HepG2 (cell line): Measurements from ENCODE around the gene AHRR. TPM values are rescaled to one million over a fixed set of nuclear protein-coding genes. Genes with fewer than 3 reads are reported as not detected.

Experiments
- IRX3 ChIP-seq: sonication (generic); formaldehyde crosslinking; IDR thresholded peaks from 2 replicates; pipeline ENCODE4 v1.8.1; 2023; ENCODE audit warnings: mild to moderate bottlenecking, low read depth, missing genetic modification reagents, borderline replicate concordance
- KAT7 ChIP-seq: IDR thresholded peaks from 2 replicates; pipeline ENCODE4 v1.6.1; 2018; ENCODE audit warnings: borderline replicate concordance, missing compliant biosample characterization
- TP53 ChIP-seq: sonication (generic); formaldehyde crosslinking; conservative IDR thresholded peaks from 2 replicates; pipeline ENCODE4 v1.4.0; 2020; ENCODE audit warnings: missing genetic modification reagents
- ZBTB4 ChIP-seq: sonication (generic); formaldehyde crosslinking; IDR thresholded peaks from 2 replicates; pipeline ENCODE4 v1.4.0; 2020; ENCODE audit warnings: missing genetic modification reagents, mild to moderate bottlenecking, borderline replicate concordance
- ZFP82 ChIP-seq: sonication (generic); formaldehyde crosslinking; IDR thresholded peaks from 2 replicates; pipeline ENCODE4 v1.5.1; 2020; ENCODE audit warnings: mild to moderate bottlenecking, missing genetic modification reagents, borderline replicate concordance
- ZNF30 ChIP-seq: sonication (generic); formaldehyde crosslinking; IDR thresholded peaks from 2 replicates; pipeline ENCODE4 v1.5.0; 2020; ENCODE audit warnings: mild to moderate bottlenecking, missing genetic modification reagents
- ZNF605 ChIP-seq: sonication (generic); formaldehyde crosslinking; IDR thresholded peaks from 2 replicates; pipeline ENCODE4 v1.8.0; 2022; ENCODE audit warnings: mild to moderate bottlenecking, missing genetic modification reagents
- ZNF770 ChIP-seq: sonication (generic); formaldehyde crosslinking; IDR thresholded peaks from 2 replicates; pipeline ENCODE4 v1.5.0; 2020; ENCODE audit warnings: mild to moderate bottlenecking, missing genetic modification reagents
- ZNF790 ChIP-seq: sonication (generic); formaldehyde crosslinking; IDR thresholded peaks from 2 replicates; pipeline ENCODE4 v1.8.0; 2022; ENCODE audit warnings: missing genetic modification reagents, mild to moderate bottlenecking, borderline replicate concordance
- polyA plus RNA-seq, 8 experiments: library from polyadenylated mRNA; depleted of rRNA in 3 of 8; stranded (reverse) in 7 of 8; unstranded in 1 of 8; fragments of >200 nt; fragmentation: Illumina TruSeq in 4 of 8; extraction: Trizol in 4 of 8; gene quantifications; 2 replicates each; pipeline versions ENCODE4 v1.2.1 to v1.2.3, GENCODE V29; 2011 to 2016; ENCODE audit warnings: low read depth in 4 of 8, missing spikeins in 1 of 8, mixed read lengths in 1 of 8; ENCODE audit not compliant: insufficient read depth in 1 of 8
- total RNA-seq, 5 experiments: library from RNA; depleted of rRNA; stranded (reverse); fragments of >200 nt; fragmentation: Illumina TruSeq; extraction: Trizol; gene quantifications; 2 replicates each; pipeline ENCODE4 v1.2.3, GENCODE V29; 2016; ENCODE audit warnings: low read depth in 1 of 5

AHRR gene
- total and polyA plus RNA-seq, 2 of the 13 experiments (the other 11 are each of a cell fraction or from before 2014, with no cell fraction given) = 0.28 to 0.35 TPM

GRCh38 chr5:426392-426976 lies 105.0 kb downstream of the AHRR start (continued):
- no peak for TF ChIP-seq ZBTB4
- no peak for TF ChIP-seq ZNF770
- TF ChIP-seq TP53 (CRISPR knock-in tag) = no peak
- no peak for TF ChIP-seq ZFP82 (CRISPR knock-in tag)
- TF ChIP-seq IRX3 (CRISPR knock-in tag) = no peak
- no peak for TF ChIP-seq ZNF790 (CRISPR knock-in tag)
- no peak for TF ChIP-seq ZNF605 (CRISPR knock-in tag)
- TF ChIP-seq ZNF30 (CRISPR knock-in tag) = no peak
- no peak for TF ChIP-seq KAT7 (CRISPR knock-in tag)
- TF ChIP-seq, all 625 proteins: peak for 0
